Middle frontal gyrus (tissue), 1 donor: ENCODE measurements around the gene RAB17.

Experiments used
- DNase-seq: peaks from one replicate; pipeline ENCODE4 v3.0.0-alpha.2; 2015; ENCODE audit warnings: low spot score; ENCODE audit errors: extremely low spot score

The RAB17 gene

GRCh38 chr2:237590272-237591140 is at the start of gene RAB17:
Gene RAB17 (minus strand): TSS chr2:237590734. CDS start chr2:237586154, 4,580 bp downstream.
- no peak for DNase-seq

- no peak for DNase-seq
These were observed 49.3 kb upstream of the RAB17 start for GRCh38 chr2:237639836-237640220.

GRCh38 chr2:237639052-237639835 is 48.7 kb upstream of the RAB17 start:
- DNase-seq = no peak

GRCh38 chr2:237638176-237638575 is 47.6 kb upstream of the RAB17 start:
- no peak for DNase-seq

GRCh38 chr2:237637429-237638135 is 47.0 kb upstream of the RAB17 start:
- DNase-seq = no peak

GRCh38 chr2:237636578-237636977 is 46.0 kb upstream of the RAB17 start:
- DNase-seq = no peak

- DNase-seq = no peak
These were observed 42.6 kb upstream of the RAB17 start for GRCh38 chr2:237633061-237633561.

- DNase-seq = no peak
These were observed 41.5 kb upstream of the RAB17 start for GRCh38 chr2:237631801-237632585.

GRCh38 chr2:237631007-237631785 is 40.7 kb upstream of the RAB17 start:
- DNase-seq = no peak

- DNase-seq = no peak
These were observed 39.9 kb upstream of the RAB17 start for GRCh38 chr2:237630216-237631000.

- no peak for DNase-seq
These were observed 39.2 kb upstream of the RAB17 start for GRCh38 chr2:237629739-237630138.

GRCh38 chr2:237629188-237629534 is 38.6 kb upstream of the RAB17 start:
- DNase-seq = no peak

GRCh38 chr2:237628247-237629187 is 38.0 kb upstream of the RAB17 start:
- DNase-seq = no peak

- no peak for DNase-seq
These were observed 37.1 kb upstream of the RAB17 start, which contains the start of gene LRRFIP1 for GRCh38 chr2:237627441-237628246. Gene LRRFIP1 (plus strand): TSS chr2:237627587. CDS start chr2:237627645, 58 bp downstream.

- DNase-seq = no peak
These were observed 36.4 kb upstream of the RAB17 start for GRCh38 chr2:237626813-237627440.

GRCh38 chr2:237625777-237626176 is 35.2 kb upstream of the RAB17 start:
- no peak for DNase-seq

- no peak for DNase-seq
These were observed 34.7 kb upstream of the RAB17 start for GRCh38 chr2:237625216-237625705.
